GM19239 (cell line): ENCODE measurements around the gene SLC31A1.
A peak's percentile ranks its signal among the peaks of the same experiment; 100 is the strongest.

ENCODE experiments used
- DNase-seq: peaks from one replicate; pipeline ENCODE4 v3.0.0; 2011; ENCODE audit warnings: low spot score; ENCODE audit not compliant: insufficient read length
- FAIRE-seq: peaks from 2 replicates; lab custom pipeline; 2011; peaks lifted over from hg19 to GRCh38; lab: Jason Lieb, UNC

Gene SLC31A1

GRCh38 chr9:113221003-113221799 is at the start of gene SLC31A1, which contains the start of gene FKBP15:
TSS of gene SLC31A1 (plus strand) at chr9:113221544. CDS start at chr9:113256149, 34,605 bp downstream.
TSS of gene FKBP15 (minus strand) at chr9:113221277. CDS start at chr9:113221243, 34 bp downstream.
- peak; percentile 91 for FAIRE-seq

GRCh38 chr9:113173341-113173740 is 48.0 kb upstream of the SLC31A1 start:
- FAIRE-seq (no peak), DNase-seq (no peak)

More at GRCh38 chr9:113221003-113221799, at the start of gene SLC31A1, which contains the start of gene FKBP15:
- DNase-seq = peak; percentile 70

GRCh38 chr9:113176803-113177202 is 44.5 kb upstream of the SLC31A1 start:
- no peak for FAIRE-seq
- DNase-seq = no peak

- DNase-seq (no peak), FAIRE-seq (no peak)
Observed at GRCh38 chr9:113177251-113177650, 44.1 kb upstream of the SLC31A1 start.

GRCh38 chr9:113178087-113178486 is 43.3 kb upstream of the SLC31A1 start:
- DNase-seq = no peak

GRCh38 chr9:113179839-113180238 is 41.5 kb upstream of the SLC31A1 start:
- DNase-seq = no peak
- no peak for FAIRE-seq

More at GRCh38 chr9:113178087-113178486, 43.3 kb upstream of the SLC31A1 start:
- FAIRE-seq = no peak

- DNase-seq (no peak), FAIRE-seq (no peak)
Observed at GRCh38 chr9:113181165-113181564, 40.2 kb upstream of the SLC31A1 start.

- DNase-seq (no peak), FAIRE-seq (no peak)
Observed at GRCh38 chr9:113183956-113184488, 37.3 kb upstream of the SLC31A1 start.

GRCh38 chr9:113184539-113184938 is 36.8 kb upstream of the SLC31A1 start:
- DNase-seq (no peak), FAIRE-seq (no peak)

- DNase-seq (no peak), FAIRE-seq (no peak)
Observed at GRCh38 chr9:113185271-113185670, 36.1 kb upstream of the SLC31A1 start.

GRCh38 chr9:113186137-113186755 is 35.1 kb upstream of the SLC31A1 start:
- FAIRE-seq = no peak
- DNase-seq = no peak

GRCh38 chr9:113187929-113188595 is 33.3 kb upstream of the SLC31A1 start:
- no peak for DNase-seq
- FAIRE-seq = no peak

GRCh38 chr9:113192455-113192854 is 28.9 kb upstream of the SLC31A1 start:
- no peak for DNase-seq
- FAIRE-seq = no peak

GRCh38 chr9:113199683-113200329 is 21.5 kb upstream of the SLC31A1 start:
- no peak for FAIRE-seq
- DNase-seq = no peak

GRCh38 chr9:113205432-113205831 is 15.9 kb upstream of the SLC31A1 start:
- FAIRE-seq = peak; percentile 82

GRCh38 chr9:113205861-113206260 is 15.5 kb upstream of the SLC31A1 start:
- no peak for DNase-seq

More at GRCh38 chr9:113205432-113205831, 15.9 kb upstream of the SLC31A1 start:
- no peak for DNase-seq

GRCh38 chr9:113210815-113211214 is 10.5 kb upstream of the SLC31A1 start:
- DNase-seq (no peak), FAIRE-seq (no peak)

More at GRCh38 chr9:113205861-113206260, 15.5 kb upstream of the SLC31A1 start:
- FAIRE-seq = no peak

- no peak for DNase-seq
- no peak for FAIRE-seq
Observed at GRCh38 chr9:113215132-113215531, 6.2 kb upstream of the SLC31A1 start.

GRCh38 chr9:113216406-113216805 is 4.9 kb upstream of the SLC31A1 start:
- FAIRE-seq (no peak), DNase-seq (no peak)
